ENCODE results near the gene CACNG1.

The CACNG1 gene

GRCh38 chr17:67044016-67044772 is at the start of gene CACNG1:
TSS of gene CACNG1 (plus strand) at chr17:67044554. CDS start at chr17:67044661, 107 bp downstream.
- no peak for DNase-seq (ENCODE audit: low read depth in 3 of 3)

GRCh38 chr17:66994930-66995535 is 49.3 kb upstream of the CACNG1 start:
- no peak for DNase-seq (ENCODE audit: low read depth in 3 of 3)

GRCh38 chr17:66995944-66996343 is 48.4 kb upstream of the CACNG1 start:
- DNase-seq (ENCODE audit: low read depth in 3 of 3): no peak

GRCh38 chr17:66996926-66997325 is 47.4 kb upstream of the CACNG1 start:
- DNase-seq (ENCODE audit: low read depth in 3 of 3): no peak

GRCh38 chr17:67003231-67003630 is 41.1 kb upstream of the CACNG1 start:
- DNase-seq (ENCODE audit: low read depth in 3 of 3): no peak

- no peak for DNase-seq (ENCODE audit: low read depth in 3 of 3)
Measured at GRCh38 chr17:67004181-67004580, 40.2 kb upstream of the CACNG1 start.

- no peak for DNase-seq (ENCODE audit: low read depth in 3 of 3)
Measured at GRCh38 chr17:67007266-67007665, 37.1 kb upstream of the CACNG1 start.

- DNase-seq (ENCODE audit: low read depth in 3 of 3): no peak
Measured at GRCh38 chr17:67008101-67008500, 36.3 kb upstream of the CACNG1 start.

GRCh38 chr17:67011527-67012175 is 32.7 kb upstream of the CACNG1 start:
- no peak for DNase-seq (ENCODE audit: low read depth in 3 of 3)

GRCh38 chr17:67013891-67014290 is 30.5 kb upstream of the CACNG1 start:
- no peak for DNase-seq (ENCODE audit: low read depth in 3 of 3)

- DNase-seq (ENCODE audit: low read depth in 3 of 3): no peak
Measured at GRCh38 chr17:67015001-67015400, 29.4 kb upstream of the CACNG1 start.

GRCh38 chr17:67016039-67016762 is 28.2 kb upstream of the CACNG1 start:
- DNase-seq (ENCODE audit: low read depth in 3 of 3): no peak

GRCh38 chr17:67017910-67018309 is 26.4 kb upstream of the CACNG1 start:
- no peak for DNase-seq (ENCODE audit: low read depth in 3 of 3)

GRCh38 chr17:67018471-67019434 is 25.6 kb upstream of the CACNG1 start:
- no peak for DNase-seq (ENCODE audit: low read depth in 3 of 3)

- no peak for DNase-seq (ENCODE audit: low read depth in 3 of 3)
Measured at GRCh38 chr17:67019809-67020208, 24.5 kb upstream of the CACNG1 start.

GRCh38 chr17:67020293-67020766 is 24.0 kb upstream of the CACNG1 start:
- DNase-seq (ENCODE audit: low read depth in 3 of 3): no peak

- DNase-seq (ENCODE audit: low read depth in 3 of 3): no peak
Measured at GRCh38 chr17:67021196-67021595, 23.2 kb upstream of the CACNG1 start.

GRCh38 chr17:67021743-67022450 is 22.5 kb upstream of the CACNG1 start:
- DNase-seq (ENCODE audit: low read depth in 3 of 3): no peak

GRCh38 chr17:67022451-67022810 is 21.9 kb upstream of the CACNG1 start:
- no peak for DNase-seq (ENCODE audit: low read depth in 3 of 3)

- DNase-seq (ENCODE audit: low read depth in 3 of 3): no peak
Measured at GRCh38 chr17:67024736-67025135, 19.6 kb upstream of the CACNG1 start.
